SKM-1 (cell line): ENCODE data around the gene RASAL1.

Source experiments
- DNase-seq: peaks from one replicate; lab custom pipeline; 2025; ENCODE audit not compliant: unreplicated experiment; lab: John Stamatoyannopoulos, UW

RASAL1 gene

GRCh38 chr12:113162102-113163029 lies 26.8 kb upstream of the RASAL1 start:
- DNase-seq, result no peak

GRCh38 chr12:113161415-113162016 lies 26.0 kb upstream of the RASAL1 start:
- no peak for DNase-seq

DNA sequence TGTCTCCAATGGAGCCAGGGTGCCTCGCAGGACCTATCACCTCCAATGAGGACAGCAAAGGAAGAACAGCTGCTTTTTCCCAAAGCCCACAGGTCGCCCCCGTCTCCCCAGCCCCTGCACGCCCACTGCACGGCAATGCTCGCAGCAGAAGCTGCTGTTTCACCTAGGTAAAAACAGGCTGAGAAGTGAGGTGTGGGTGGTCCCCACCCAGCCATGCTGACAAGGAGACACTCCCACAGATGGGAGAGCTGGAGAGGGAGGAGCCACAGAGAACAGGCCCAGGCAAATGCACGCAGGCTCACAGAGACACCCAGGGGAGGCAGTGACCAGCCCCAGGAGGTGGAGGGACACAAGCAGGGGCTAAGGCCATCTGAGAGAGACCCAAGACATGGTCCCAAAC lies 24.4 kb upstream of the RASAL1 start:
- DNase-seq, result no peak

- no peak for DNase-seq
Observed at GRCh38 chr12:113158439-113159203, 23.1 kb upstream of the RASAL1 start.

DNA sequence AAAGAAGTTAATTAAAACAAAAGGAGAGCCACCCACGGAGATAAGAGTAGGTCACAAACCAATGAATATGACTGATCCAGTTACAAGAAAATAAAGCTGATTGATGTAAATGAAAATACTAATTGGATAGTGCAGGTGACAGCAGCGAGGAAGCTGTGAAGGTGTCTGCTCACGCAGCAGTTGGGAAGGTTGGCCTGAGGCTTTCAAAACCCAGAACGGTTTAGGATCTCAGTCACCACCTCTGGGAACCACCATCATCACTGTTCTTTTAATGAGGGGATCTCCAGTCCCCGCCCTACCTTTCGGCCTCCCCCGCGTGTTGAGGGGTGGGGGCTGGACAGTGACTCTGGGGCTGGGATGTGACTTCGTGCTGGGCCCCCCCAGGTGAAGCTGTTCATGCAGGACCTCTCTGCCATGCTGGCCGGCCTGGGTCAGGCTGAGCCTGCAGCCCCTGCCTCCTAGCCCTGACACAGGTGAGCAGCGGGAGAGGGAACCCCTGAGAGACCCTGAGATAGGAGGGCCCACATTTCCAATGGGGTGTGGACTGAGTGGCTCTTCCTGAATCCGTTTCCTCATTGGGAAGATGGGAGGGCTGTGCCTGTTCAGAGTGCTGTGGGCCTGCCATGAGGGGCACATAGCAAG lies 21.8 kb upstream of the RASAL1 start:
- no peak for DNase-seq

GRCh38 chr12:113155646-113156045 lies 20.1 kb upstream of the RASAL1 start:
- DNase-seq, result no peak

DNA sequence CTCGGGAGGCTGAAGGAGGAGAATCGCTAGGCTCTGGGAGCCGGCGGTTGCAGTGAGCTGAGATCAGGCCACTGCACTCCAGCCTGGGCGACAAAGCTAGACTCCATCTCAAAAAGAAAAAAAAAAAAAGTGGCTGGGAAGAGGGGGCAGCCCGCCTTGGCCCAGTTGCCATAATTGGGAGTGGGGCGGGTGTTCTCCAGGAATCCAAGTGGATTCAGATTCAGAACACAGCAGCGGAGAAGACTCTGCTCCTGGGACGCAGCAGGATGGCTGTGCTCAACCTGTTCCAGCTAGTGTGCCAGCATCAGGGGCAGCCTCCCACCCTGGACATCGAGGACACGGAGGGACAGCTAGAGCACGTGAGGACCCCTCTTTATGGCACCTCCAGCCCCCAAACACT lies 19.5 kb upstream of the RASAL1 start:
- no peak for DNase-seq

- no peak for DNase-seq
Observed at GRCh38 chr12:113154351-113154973, 18.9 kb upstream of the RASAL1 start.

DNA sequence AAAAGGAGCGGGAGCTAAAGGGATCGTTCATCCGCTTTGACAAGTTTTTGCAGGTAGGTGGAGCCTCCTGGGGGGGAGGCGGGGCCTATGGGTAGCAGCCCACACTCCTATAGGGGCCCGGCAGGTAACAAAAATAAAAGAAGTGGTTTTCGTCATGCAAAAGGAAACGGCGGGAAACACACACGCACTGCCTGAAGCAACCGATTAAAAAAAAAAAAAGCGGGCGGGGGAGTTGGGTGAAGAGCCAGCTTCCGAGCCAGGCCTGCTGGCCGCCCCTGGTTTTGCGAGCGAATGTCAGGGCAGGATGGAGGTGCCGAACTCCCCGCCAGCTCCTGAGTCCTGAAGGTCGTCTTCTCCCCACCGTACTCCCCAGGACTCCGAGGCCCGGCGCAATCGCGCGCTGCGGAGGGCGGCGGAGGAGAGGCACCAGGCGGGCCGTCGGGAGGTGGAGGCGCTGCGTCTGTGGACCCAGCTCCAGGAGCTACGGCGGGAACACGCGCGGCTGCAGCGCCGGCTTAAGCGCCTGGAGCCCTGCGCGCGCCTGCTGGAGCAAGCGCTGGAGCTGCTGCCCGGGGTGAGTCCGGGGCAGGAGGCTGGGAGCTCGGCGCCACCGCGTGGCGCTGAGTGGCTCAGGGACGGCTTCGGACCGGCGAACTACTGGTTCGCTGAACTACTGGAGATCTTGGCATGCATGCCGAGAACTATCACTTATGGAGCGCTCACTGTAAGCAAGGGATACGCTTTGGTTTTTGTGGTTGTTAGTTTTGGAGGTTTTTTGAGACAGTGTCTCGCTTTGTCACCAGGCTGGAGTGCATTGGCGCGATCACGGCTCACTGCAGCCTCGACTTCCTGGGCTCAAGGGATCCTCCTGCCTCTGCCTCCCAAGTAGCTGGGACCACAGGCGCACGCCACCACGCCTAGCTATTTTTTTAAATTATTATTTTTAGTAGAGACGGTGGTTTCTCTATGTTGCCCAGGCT lies 17.6 kb upstream of the RASAL1 start:
- no peak for DNase-seq

DNA sequence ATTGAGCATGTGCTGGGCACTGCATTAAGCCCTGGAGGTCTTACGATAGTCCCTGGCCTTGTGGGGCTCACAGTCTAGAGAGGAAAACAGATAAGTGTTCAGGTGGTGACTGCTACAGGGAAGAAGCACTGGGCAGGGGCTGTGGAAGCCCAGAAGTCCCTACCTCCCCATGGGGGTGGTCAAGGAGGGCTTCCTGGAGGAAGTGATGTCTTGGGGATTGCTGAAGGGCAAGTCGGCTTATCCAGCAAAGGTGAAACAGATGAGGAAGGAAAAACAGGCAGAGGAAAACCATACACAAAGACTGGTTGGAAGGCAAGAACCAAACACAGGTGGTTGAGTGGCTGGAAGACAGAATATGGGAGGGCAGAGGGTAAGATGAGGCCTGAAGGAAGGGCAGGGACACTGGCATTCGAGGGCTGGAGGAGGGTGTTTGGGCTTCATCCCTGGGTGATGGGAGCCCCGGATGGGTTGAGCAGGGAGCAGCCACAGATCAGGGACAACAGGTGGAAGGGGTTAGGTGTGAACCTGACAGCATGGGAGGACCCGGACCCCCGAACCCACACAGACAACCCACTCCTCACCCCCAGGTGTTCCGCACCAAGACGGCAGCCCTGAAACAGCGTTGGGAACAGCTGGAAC lies 16.8 kb upstream of the RASAL1 start:
- no peak for DNase-seq

- no peak for DNase-seq
Observed at GRCh38 chr12:113151655-113152054, 16.1 kb upstream of the RASAL1 start.

DNA sequence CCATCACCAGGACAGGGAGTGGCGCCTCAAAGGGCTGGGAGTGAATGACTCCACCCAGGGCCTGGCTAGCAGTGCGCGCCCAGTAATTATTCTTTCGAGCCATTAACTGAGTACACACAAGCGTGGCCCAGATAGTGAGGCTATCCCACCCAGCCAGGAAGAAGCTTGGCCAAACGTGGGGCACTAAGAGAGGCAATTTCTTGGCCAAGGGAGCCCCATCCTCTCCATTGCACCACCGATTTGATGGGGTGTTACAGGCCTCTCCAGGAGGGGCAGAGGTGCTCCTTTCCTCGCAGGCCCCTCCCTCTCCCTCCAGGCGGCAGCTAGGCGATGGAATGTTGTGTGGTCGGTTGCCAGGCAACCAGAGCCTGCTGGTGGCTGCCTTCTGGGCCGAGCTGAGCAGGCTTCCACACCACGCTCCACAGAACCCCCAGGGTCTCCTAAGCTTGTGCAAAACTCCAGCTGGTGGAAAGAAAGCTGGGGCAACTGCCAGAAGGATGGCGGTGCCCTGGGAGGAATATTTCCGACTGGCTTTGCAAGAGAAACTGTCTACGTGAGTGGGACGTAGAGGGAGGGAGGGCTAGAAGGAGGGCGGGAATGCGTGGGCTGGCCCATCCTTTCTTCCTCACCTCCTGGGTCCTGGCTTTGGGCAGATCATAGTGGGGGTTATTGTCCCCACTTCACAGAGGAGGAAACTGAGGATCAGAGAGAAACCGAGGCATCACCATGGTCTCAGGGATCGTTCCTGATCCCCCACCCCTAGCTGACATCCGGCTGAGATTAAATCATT lies 14.0 kb upstream of the RASAL1 start, which contains the start of gene CFAP73:
Gene CFAP73, plus strand, starts transcription at position 364 of the 790 bp plus-strand sequence. Its CDS starts 134 bp downstream, at position 498.
- no peak for DNase-seq

DNA sequence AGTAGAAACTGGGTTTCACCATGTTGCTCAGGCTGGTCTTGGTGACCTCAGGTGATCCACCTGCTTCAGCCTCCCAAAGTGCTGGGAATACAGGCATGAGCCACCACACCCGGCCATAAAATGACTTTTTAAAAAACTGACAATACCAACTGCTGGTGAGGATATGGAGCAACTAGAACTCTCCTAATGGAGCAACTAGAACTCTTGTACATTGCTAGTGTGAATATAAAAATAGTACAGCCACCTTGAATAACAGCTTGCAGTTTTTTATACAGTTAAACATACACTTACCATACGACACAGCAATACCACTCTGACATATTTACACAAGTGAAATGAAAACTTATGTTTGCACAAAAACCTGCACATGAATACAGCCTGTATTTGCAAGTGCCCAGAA lies 11.4 kb upstream of the RASAL1 start:
- DNase-seq, result no peak

- no peak for DNase-seq
Observed at GRCh38 chr12:113145720-113146551, 10.4 kb upstream of the RASAL1 start.

DNA sequence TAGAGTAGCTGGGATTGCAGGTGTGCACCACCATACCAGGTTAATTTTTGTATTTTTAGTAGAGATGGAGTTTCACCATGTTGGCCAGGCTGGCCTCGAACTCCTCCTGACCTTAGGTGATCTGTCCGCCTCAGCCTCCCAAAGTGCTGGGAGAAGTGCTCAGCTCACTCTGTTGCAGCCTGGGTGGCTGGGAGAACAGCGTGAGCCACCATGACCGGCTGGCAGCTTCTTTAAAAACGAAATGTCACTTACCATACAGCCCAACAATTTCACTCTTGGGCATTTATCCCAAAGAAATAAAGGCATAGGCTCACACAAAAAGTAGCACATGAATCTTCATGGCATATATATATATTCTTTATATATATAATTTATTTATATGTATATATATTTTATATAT lies 9.2 kb upstream of the RASAL1 start:
- DNase-seq, result no peak

GRCh38 chr12:113143959-113144358 lies 8.4 kb upstream of the RASAL1 start:
- DNase-seq, result no peak

- DNase-seq, result no peak
Observed at GRCh38 chr12:113142886-113143332, 7.3 kb upstream of the RASAL1 start.
